ENCODE data around the gene OCEL1. TPM values are rescaled to one million over a fixed set of nuclear protein-coding genes. Genes with fewer than 3 reads are reported as not detected.

The OCEL1 gene
- total and polyA plus RNA-seq, 2 of the 13 experiments (the other 11 are each of a cell fraction or from before 2014, with no cell fraction given): 10.6 to 17.2 TPM

GRCh38 chr19:17205237-17206140 is 20.5 kb upstream of the OCEL1 start (continued):
- TF ChIP-seq ZNF639 (CRISPR knock-in tag; conservative IDR thresholded peaks at IDR 0.05) (no peak), ZNF543 (CRISPR knock-in tag; IDR thresholded peaks at IDR 0.05) (no peak), ATF2 (CRISPR knock-in tag; IDR thresholded peaks at IDR 0.05) (no peak), ZNF280B (CRISPR knock-in tag; IDR thresholded peaks at IDR 0.05; ENCODE audit: borderline replicate concordance) (peak; percentile 34; the same call in 1 of the 2 replicates), ZNF572 (CRISPR knock-in tag; IDR thresholded peaks at IDR 0.05) (0 out of 2 replicates have a peak, but pooled peaks have one; percentile 39), CAMTA2 (CRISPR knock-in tag; IDR thresholded peaks at IDR 0.05; ENCODE audit: borderline replicate concordance) (no peak), STAG1 (CRISPR knock-in tag; IDR thresholded peaks at IDR 0.05) (peak; percentile 88), JUNB (CRISPR knock-in tag; IDR thresholded peaks at IDR 0.05; ENCODE audit: borderline replicate concordance) (no peak), NFIB (CRISPR knock-in tag; IDR thresholded peaks at IDR 0.05; ENCODE audit: borderline replicate concordance) (no peak), ZNF224 (CRISPR knock-in tag; IDR thresholded peaks at IDR 0.05) (no peak), ZNF124 (CRISPR knock-in tag; IDR thresholded peaks at IDR 0.05) (no peak), ZBTB33 (CRISPR knock-in tag; IDR thresholded peaks at IDR 0.05) (peak; percentile 26; the same call in 1 of the 2 replicates), ZSCAN22 (CRISPR knock-in tag; IDR thresholded peaks at IDR 0.05) (no peak), RXRA (CRISPR knock-in tag; IDR thresholded peaks at IDR 0.05) (0 out of 2 replicates have a peak, but pooled peaks have one; percentile 28), ZKSCAN5 (CRISPR knock-in tag; IDR thresholded peaks at IDR 0.05) (no peak), PLSCR1 (CRISPR knock-in tag; IDR thresholded peaks at IDR 0.05; ENCODE audit: borderline replicate concordance) (no peak), KLF13 (CRISPR knock-in tag; IDR thresholded peaks at IDR 0.05) (no peak)

All from HepG2 (cell line).